Measurements from ENCODE around the gene RPH3AL.
"Not testable (repeated sequence)": the region's sequence is repeated elsewhere in the genome, so short reads cannot be mapped to it uniquely, and the experiment has no call there.

Gene RPH3AL

GRCh38 chr17:379531-380465 lies 27.2 kb upstream of the RPH3AL start:
- no peak for DNase-seq (ENCODE audit: low read depth)

GRCh38 chr17:378068-378467 lies 25.5 kb upstream of the RPH3AL start:
- no peak for DNase-seq (ENCODE audit: low read depth)

GRCh38 chr17:376936-377863 lies 24.6 kb upstream of the RPH3AL start:
- no peak for DNase-seq (ENCODE audit: low read depth)

- no peak for DNase-seq (ENCODE audit: low read depth)
Measured at GRCh38 chr17:373613-374230, 21.1 kb upstream of the RPH3AL start.

GRCh38 chr17:372157-373152 lies 19.8 kb upstream of the RPH3AL start:
- DNase-seq (ENCODE audit: low read depth): no peak

GRCh38 chr17:371583-371982 lies 19.0 kb upstream of the RPH3AL start:
- no peak for DNase-seq (ENCODE audit: low read depth)

- DNase-seq (ENCODE audit: low read depth): not testable (repeated sequence)
Measured at GRCh38 chr17:367656-368055, 15.0 kb upstream of the RPH3AL start.

GRCh38 chr17:366657-367615 lies 14.3 kb upstream of the RPH3AL start:
- not testable (repeated sequence) for DNase-seq (ENCODE audit: low read depth)

GRCh38 chr17:364766-365165 lies 12.2 kb upstream of the RPH3AL start:
- DNase-seq (ENCODE audit: low read depth): no peak

GRCh38 chr17:364308-364707 lies 11.7 kb upstream of the RPH3AL start:
- no peak for DNase-seq (ENCODE audit: low read depth)

GRCh38 chr17:362721-363120 lies 10.1 kb upstream of the RPH3AL start:
- no peak for DNase-seq (ENCODE audit: low read depth)

GRCh38 chr17:360092-360750 lies 7.6 kb upstream of the RPH3AL start:
- no peak for DNase-seq (ENCODE audit: low read depth)

GRCh38 chr17:358491-359151 lies 6.0 kb upstream of the RPH3AL start:
- no peak for DNase-seq (ENCODE audit: low read depth)

GRCh38 chr17:357644-358043 lies 5.0 kb upstream of the RPH3AL start:
- DNase-seq (ENCODE audit: low read depth): no peak

- DNase-seq (ENCODE audit: low read depth): no peak
Measured at GRCh38 chr17:356671-357434, 4.2 kb upstream of the RPH3AL start.

GRCh38 chr17:354651-355556 lies 2.3 kb upstream of the RPH3AL start:
- DNase-seq (ENCODE audit: low read depth): no peak

- DNase-seq (ENCODE audit: low read depth): no peak
Measured at GRCh38 chr17:353838-354234, 1.2 kb upstream of the RPH3AL start.

Data from stimulated activated CD8-positive, alpha-beta memory T cell treated with anti-CD3 and anti-CD28 coated beads, Interleukin-7, amount 100 ng/mL, for 24 hours (primary cell).